Amniotic stem cell (primary cell): ENCODE results near the gene MTA2.

Experiments used
- DNase-seq: peaks from one replicate; lab custom pipeline; 2025; lab: John Stamatoyannopoulos, UW

Gene MTA2

GRCh38 chr11:62546244-62546928, 55.3 kb downstream of the MTA2 start, which contains the start of gene AHNAK:
Gene AHNAK, minus strand, starts transcription at chr11:62546806. Its CDS starts 10,708 bp downstream, at chr11:62536098.
- peak; percentile 53 for DNase-seq

DNA sequence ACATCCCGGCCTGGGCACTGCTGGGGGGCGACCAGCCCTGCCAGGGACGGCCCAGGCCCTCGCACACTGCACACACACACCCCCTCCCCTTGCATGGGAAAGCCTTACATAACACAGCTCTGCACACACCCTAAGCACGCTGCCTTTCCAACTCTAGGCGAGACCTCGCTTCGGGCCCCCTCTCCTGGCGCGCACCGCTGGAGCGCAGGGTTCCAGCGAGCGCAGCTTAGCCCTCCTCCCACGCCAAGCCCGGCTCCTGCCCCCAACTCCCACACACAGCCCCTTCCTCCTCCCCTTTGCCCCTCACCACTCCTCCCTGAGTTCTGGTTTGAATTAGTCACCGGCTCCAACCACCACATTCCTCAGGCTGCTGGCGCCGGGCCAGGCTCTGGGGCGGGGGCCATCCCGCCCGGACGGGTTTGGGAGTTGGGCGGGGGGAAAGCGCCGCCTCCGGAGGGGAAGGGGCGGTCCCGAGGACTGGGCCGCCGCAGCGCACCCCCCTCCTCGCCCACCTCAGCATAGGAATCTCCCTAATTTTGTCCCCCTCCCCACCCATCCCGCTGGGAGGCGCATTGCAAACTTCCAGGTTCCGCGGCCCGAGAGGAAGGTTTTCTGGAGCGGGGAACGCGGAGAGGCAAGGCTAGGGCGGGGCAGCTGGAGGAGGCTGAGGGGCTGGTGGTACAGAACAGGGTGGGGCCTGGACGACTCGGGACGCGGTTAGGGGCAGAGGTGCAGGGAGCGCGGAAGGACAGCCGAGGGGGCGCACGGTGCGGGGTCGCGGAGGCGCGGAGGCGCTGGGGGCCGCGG, 56.0 kb downstream of the MTA2 start:
- DNase-seq, result peak; percentile 59

DNA sequence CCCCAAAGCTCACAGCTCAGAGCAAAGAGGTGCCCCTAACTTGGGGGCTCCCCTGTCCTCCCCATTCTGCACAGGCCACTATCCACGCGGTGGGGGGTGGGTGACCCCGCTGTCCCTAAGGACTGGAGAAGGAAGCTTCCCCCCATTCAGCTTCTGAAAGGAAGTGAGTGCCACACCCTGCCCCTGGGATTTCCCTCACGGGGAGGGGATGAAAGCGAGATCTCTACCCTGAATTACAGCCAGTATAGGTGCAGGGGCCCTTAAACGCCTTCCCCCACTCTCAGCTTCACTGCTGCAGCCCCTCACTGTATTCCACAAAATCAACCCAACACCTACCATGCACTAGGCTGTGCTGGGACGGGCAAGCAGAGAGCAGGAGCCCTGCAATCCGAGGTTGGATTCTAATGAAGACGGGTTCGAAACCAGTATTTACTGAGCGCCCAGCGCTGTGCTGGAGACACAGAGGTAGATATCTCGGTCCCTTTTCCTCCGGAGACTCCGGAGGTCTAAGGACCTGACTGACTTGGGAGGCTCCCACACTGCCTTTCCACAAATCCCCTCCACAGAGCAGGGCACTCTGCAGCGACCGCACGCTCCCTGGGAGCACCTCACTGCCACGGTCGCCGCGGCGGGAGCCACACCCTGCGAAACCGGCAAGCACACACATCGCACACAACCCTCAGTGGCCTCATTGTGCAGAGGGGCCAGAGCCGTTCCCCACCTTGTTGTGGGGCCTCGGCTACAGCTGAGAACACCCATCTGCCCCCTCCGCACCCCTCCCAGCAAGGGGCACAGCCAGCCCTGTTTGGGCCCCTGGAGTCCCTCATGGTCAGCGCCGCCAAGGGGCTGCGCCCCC, 56.9 kb downstream of the MTA2 start:
- no peak for DNase-seq

DNA sequence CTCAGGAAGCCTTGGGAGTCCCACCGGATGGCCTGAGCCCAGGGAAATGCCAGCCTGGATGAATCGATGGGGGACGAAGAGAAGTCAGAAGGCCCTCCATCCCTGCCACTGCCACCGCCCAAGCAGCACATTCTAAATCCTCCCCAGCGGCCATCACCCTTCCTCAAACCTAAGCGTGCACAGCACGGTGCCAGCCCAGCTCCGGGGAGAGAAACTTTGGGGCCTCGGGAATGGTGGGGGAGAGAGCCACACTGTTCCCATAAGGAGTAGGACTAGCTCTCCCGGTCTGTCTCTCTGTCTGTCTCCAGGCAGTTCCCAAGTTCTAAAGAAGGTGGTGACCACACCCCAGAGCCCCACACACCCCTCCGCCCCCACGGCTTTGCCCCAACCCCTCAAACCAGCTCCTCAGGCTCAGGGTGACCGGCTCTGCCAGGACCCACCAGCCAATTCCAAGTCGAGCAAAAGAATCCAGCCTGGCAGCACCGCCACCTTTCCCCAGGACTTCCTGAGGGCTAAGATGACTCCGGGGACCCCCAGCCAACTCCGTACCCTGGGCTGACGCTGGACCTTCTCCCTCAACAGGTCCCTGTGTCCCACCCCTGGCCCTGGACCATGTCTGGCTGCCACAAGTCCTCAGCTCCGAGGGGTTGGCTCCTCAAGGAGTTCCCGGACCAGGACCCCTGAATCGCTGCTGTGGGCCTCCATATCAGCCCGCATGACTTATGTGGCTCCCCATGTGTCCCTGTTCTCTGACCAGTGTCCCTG, 57.8 kb downstream of the MTA2 start:
- DNase-seq, result no peak
